HG03066 (cell line): Measurements from ENCODE around the gene PBX4.

Experiments
- ATAC-seq: cut with Tn5 transposase; IDR thresholded peaks from one replicate; pipeline ENCODE4 v1.9.1; 2021; ENCODE audit warnings: low read depth; ENCODE audit not compliant: unreplicated experiment

PBX4 gene

DNA sequence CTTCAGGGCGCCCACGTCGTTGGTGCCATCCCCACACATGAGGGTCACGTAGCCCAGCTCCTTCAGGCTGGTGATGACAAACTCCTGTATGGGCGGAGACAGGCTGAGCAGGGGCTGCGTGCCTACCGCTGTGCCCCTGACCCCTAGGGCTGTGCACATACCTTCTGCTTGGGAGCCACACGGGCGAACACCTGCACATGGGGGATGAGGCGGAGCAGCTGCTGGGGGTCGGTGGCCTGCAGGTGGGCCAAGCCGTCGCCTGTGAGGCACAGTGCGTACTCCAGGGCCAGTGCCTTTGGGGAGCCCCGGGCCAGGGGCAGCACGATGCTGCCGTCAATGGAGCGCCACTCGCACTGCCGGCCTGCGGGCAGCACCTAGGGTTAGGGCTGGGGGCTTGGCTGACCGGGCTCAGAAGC lies 31.1 kb upstream of the PBX4 start:
- ATAC-seq = no peak

DNA sequence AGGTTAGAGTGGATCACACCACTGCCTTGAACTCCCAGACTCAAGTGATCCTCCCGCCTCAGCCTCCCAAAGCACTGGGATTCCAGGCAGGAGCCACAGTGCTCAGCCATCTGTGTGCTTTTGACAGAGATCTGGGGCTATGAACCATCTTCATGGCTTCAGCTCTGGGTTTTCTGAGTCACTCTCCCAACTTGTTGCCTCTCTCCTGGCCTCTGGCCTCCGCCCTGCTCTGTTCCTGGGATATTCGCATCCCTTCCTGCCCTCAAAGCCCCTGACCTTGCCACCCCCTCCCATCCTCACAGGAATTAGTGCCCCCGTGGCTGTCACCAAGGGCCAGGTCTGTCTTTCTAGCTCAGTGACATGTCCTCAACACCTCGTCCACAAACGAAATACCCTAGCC lies 30.7 kb upstream of the PBX4 start:
- ATAC-seq = no peak

GRCh38 chr19:19647037-19647835 lies 28.7 kb upstream of the PBX4 start:
- no peak for ATAC-seq

- no peak for ATAC-seq
Observed at GRCh38 chr19:19645233-19645870, 26.9 kb upstream of the PBX4 start.

- no peak for ATAC-seq
Observed at GRCh38 chr19:19644054-19644388, 25.5 kb upstream of the PBX4 start.

- ATAC-seq = peak; percentile 79
Observed at GRCh38 chr19:19643158-19644053, 24.9 kb upstream of the PBX4 start, which contains the start of gene GMIP. GMIP (minus strand) TSS chr19:19643657; CDS start chr19:19643529, 128 bp downstream.

DNA sequence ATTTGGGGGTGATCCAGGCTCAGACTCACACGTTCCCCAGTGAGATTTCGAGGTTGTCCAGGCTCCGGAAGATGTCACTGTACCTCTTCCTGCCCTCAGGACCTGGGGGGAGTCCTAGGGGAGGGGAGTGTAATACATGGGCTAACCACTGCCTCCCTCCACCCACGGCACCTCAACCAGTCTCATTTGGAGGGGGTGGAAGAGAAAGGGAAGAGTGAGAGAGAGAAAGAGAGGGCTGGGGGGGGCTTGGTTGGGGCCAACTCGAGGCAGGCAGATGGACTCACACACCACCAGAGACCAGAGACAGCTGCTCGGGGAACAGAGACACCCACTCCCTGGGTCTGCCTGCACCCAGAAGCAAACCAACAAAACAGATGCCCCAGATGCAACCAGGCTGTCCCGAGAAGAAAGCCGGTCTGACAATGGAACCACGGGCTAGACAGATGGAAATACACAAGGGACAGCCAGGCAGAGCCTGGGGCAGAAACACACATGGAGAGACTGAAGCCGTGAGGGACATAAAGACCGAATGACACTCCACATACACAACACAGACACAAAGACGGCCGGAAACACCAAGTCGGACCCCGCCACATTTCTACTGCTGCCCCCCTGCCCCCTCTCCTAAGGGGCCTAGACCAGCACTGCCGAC lies 24.1 kb upstream of the PBX4 start:
- ATAC-seq = peak; percentile 22

DNA sequence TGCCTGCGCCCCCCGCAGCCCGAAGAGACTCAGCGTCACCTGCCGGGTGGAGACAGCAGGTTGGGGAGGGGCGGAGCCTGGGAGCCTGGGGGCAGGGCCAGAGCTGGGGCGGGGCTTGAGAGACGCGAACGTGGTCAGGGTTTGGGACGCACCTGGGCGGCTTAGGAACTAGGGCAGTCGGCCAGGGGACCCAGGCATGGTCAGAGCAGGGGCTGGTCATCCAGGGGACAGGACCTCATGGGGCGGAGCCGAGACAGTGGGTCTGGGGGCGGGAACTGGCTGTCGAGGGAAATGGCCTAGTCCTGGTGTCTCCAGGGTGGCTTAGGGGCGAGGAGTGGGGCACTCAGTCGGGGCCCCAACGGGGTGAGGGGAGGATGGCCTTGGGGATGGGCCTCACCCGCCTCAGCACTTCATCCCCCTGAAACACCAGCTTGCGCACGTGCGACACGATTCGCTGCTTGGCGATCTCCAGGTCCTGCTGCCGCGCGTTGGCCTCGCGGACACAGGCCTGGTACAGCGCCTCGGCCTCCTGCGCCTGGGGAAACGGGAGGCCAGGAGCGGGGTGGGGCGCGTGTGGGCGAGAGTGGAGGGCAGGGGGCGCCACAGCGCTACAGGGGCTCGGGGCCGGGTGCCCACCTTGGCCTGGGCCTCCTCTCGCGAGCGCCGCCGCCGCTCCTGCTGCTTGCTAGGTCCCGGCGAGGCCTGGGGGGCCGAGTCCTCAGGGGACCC lies 19.2 kb upstream of the PBX4 start:
- ATAC-seq = no peak

GRCh38 chr19:19637186-19637522 lies 18.7 kb upstream of the PBX4 start:
- no peak for ATAC-seq

GRCh38 chr19:19636573-19637185 lies 18.2 kb upstream of the PBX4 start:
- no peak for ATAC-seq

GRCh38 chr19:19635313-19635702 lies 16.8 kb upstream of the PBX4 start:
- ATAC-seq = no peak

DNA sequence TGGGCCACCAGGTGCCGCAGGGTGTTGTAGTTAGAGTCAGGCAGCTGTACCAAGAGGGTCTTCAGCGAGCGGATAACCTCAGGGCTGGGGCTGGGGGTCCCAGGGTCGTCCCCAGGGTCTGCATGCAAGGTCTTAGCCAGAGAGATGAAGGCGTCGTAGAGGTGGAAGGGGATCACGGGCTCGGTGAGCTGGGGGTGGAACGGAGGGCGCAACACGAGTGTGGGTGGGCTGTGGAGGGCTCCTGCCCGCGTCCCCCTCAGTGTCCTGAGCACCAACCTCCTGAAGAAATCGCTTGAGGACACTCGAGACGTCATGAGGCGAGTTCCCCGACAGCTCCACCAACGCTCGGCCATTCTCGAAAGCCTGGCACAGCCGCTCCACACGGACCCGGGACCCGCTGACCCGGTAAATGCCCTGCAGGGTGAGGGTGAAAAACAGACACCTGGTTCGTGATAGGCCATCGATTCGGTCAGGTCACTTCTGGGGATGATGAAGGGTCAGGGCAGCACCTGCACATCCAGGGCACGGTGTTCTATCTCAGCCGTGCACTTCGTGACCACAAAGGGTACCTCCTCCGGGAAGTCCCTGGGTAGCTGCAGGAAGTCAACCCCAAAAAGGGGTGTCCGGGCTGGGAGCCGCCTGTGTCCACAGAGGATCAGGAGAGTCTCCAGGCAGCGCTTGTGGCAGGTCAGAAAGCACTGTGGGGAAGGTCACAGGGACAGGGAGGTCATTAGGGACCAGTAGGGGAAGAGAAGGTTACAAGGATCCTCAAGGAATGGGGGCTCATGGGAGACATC lies 16.2 kb upstream of the PBX4 start:
- no peak for ATAC-seq

GRCh38 chr19:19633711-19634515 lies 15.4 kb upstream of the PBX4 start:
- no peak for ATAC-seq

DNA sequence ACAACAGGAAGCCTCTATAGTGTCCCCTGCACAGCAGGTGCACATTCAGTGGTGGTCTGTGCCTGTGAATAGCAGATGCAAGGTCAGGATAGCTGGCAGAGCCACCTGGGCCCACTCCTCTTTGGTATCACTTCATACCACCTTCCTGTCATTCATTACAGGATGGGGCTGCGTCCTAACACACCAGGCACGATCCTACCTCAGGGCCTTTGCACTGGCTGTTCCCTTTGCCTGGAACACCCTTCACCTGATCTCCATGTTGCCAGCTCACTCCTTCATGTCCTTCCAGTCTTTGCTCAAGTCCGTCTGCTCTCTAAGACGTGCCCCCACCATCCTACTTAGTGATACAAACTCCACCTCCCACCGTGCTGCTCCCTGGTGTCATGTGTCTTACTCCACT lies 14.2 kb upstream of the PBX4 start:
- ATAC-seq = no peak

DNA sequence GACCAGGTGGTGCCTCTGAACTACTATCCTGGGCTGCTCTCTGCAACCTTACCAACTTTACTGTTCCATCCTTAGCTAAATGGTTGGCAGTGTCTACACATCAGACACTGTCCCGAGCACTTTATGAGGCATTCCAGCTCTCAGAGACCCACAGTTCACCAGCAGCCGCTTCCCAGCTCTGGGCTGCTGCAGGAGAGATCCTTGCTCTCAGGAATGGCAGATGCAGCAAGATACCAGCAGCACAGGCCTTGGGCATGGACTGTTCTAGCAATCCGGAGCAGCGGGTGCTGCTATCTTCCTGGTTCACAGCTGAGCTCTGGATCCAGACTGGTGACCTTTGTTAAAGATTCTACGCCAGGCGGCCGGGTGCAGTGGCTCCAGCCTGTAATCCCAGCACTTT lies 12.9 kb upstream of the PBX4 start:
- ATAC-seq = no peak

GRCh38 chr19:19630426-19630825 lies 11.9 kb upstream of the PBX4 start:
- no peak for ATAC-seq

- ATAC-seq = no peak
Observed at GRCh38 chr19:19630062-19630414, 11.6 kb upstream of the PBX4 start.

GRCh38 chr19:19628501-19629134 lies 10.1 kb upstream of the PBX4 start:
- peak; percentile 19 for ATAC-seq
